ENCODE data around the gene PAX4. TPM values are rescaled to one million over a fixed set of nuclear protein-coding genes. Genes with fewer than 3 reads are reported as not detected.

The PAX4 gene
- total and polyA plus RNA-seq, 2 of the 4 experiments (the other 2 are of a cell fraction) = not detected

DNA sequence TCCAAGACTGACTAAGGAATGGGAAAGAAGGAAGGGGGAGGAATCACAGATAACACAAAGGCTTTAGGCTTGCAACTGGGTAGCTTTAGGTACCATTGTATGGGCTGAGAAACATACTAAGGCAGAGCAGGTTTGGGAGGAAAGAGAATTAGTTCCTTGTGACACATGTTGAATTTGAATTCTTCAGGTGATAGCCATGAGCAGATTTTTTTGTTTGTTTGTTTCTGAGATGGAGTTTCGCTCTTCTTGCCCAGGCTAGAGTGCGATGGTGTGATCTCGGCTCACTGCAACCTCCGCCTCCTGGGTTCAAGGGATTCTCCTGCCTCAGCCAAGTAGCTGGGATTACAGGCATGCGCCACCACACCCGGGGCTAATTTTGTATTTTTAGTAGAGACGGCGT is 29.7 kb upstream of the PAX4 start:
- Histone ChIP-seq H3K4me3 (ENCODE audit: insufficient read depth, low read depth, low read length) (no peak overlapping the region), H3K4me2 (ENCODE audit: low read depth, low read length) (no peak overlapping the region), H2BK5ac (ENCODE audit: low read depth, low read length, poor library complexity, severe bottlenecking) (no peak overlapping the region), H4K20me1 (ENCODE audit: insufficient read depth, low read length) (0 out of 2 replicates have a peak, but pooled peaks cover 6% of the 10 kb centered on the region), H3K9ac (ENCODE audit: low read depth, low read length) (no peak overlapping the region), H2BK20ac (ENCODE audit: low read depth, low read length) (no peak overlapping the region), H4K5ac (ENCODE audit: low read depth, low read length) (no peak overlapping the region), H4K8ac (ENCODE audit: low read depth in 2 of 2, low read length in 2 of 2) (no peak overlapping the region), H3K4me1 (ENCODE audit: control insufficient read depth, insufficient read depth, low read length) (peaks cover 4% of the 10 kb centered on the region), H3K36me3 (ENCODE audit: control insufficient read depth, insufficient read depth, low read length) (no peaks in the 10 kb centered on the region), H3K23ac (ENCODE audit: low read depth, low read length) (no peak overlapping the region), H3K27me3 (ENCODE audit: control insufficient read depth, insufficient read depth, low read length) (no peaks in the 10 kb centered on the region), H3K79me1 (ENCODE audit: low read depth in 1 of 2, low read length in 2 of 2) (peaks cover 7 to 15% of the 10 kb centered on the region in 2 experiments; a peak in 3 of 4 replicates), H2AK5ac (ENCODE audit: low read depth, low read length) (no peak overlapping the region), H2BK120ac (ENCODE audit: low read depth, low read length) (no peak overlapping the region), H2AFZ (replicated peaks; ENCODE audit: low read length, poor library complexity) (no peak overlapping the region), H2BK15ac (ENCODE audit: low read depth, low read length) (no peak overlapping the region), H4K91ac (ENCODE audit: insufficient read depth, low read depth, low read length) (no peak overlapping the region), H2AK9ac (replicated peaks; ENCODE audit: low read depth, low read length, poor library complexity) (no peak overlapping the region), H3K27ac (ENCODE audit: insufficient read depth, low read length) (no peak overlapping the region), H3K4ac (ENCODE audit: low read depth, low read length) (no peak overlapping the region), H3K18ac (ENCODE audit: low read depth, low read length) (no peak overlapping the region), H3K56ac (ENCODE audit: extremely low read depth, insufficient read depth, low read length) (no peak overlapping the region), H3K9me1 (ENCODE audit: insufficient read depth, low read length) (0 out of 2 replicates have a peak, but pooled peaks cover 4% of the 10 kb centered on the region), H3K9me3 (ENCODE audit: control insufficient read depth, insufficient read depth, low read length) (no peaks in the 10 kb centered on the region), H3K14ac (replicated peaks; ENCODE audit: low read depth, low read length) (no peak overlapping the region)
- BruUV-seq (replicated peaks) = no TSS peak
- intact Hi-C loops (cut with micrococcal nuclease) (no loop called here), in situ Hi-C loops (cut with MboI; ENCODE audit: low sequenced_read_pairs) (no loop called here), dilution Hi-C loops (cut with HindIII; ENCODE audit: low sequenced_read_pairs, unreplicated experiment) (no loop called here)
- ChIA-PET POLR2A (ENCODE audit: unreplicated experiment) (no interaction called here), CTCF (no interaction called here)
- no peak for ATAC-seq (ENCODE audit: low read depth)
- TF ChIP-seq POLR2A (IDR thresholded peaks at IDR 0.05; ENCODE audit: low read depth, low read length) = no peak
- TF ChIP-seq CTCF (conservative IDR thresholded peaks at IDR 0.05; ENCODE audit: low read depth, low read length) = no peak
- no peak for TF ChIP-seq MAZ (IDR thresholded peaks at IDR 0.05; ENCODE audit: borderline replicate concordance, low read depth, low read length)
- TF ChIP-seq RFX5 (IDR thresholded peaks at IDR 0.05; ENCODE audit: low read depth, low read length) = no peak
- TF ChIP-seq RCOR1 (IDR thresholded peaks at IDR 0.05; ENCODE audit: insufficient replicate concordance, low read length) = no peak
- TF ChIP-seq MXI1 (IDR thresholded peaks at IDR 0.05; ENCODE audit: borderline replicate concordance, low read depth, low read length) = no peak
- TF ChIP-seq BHLHE40 (IDR thresholded peaks at IDR 0.05; ENCODE audit: low read depth, low read length) = no peak
- TF ChIP-seq USF2 (IDR thresholded peaks at IDR 0.05; ENCODE audit: low read depth, low read length) = no peak
- no peak for TF ChIP-seq CHD1 (IDR thresholded peaks at IDR 0.05; ENCODE audit: low read depth, low read length)
- no peak for TF ChIP-seq FOS (IDR thresholded peaks at IDR 0.05; ENCODE audit: low read depth, low read length)
- no peak for TF ChIP-seq MAFK (IDR thresholded peaks at IDR 0.05; ENCODE audit: low read depth, low read length)
- no peak for TF ChIP-seq SMC3 (IDR thresholded peaks at IDR 0.05; ENCODE audit: low read depth, low read length)
- TF ChIP-seq, protein P1, sequence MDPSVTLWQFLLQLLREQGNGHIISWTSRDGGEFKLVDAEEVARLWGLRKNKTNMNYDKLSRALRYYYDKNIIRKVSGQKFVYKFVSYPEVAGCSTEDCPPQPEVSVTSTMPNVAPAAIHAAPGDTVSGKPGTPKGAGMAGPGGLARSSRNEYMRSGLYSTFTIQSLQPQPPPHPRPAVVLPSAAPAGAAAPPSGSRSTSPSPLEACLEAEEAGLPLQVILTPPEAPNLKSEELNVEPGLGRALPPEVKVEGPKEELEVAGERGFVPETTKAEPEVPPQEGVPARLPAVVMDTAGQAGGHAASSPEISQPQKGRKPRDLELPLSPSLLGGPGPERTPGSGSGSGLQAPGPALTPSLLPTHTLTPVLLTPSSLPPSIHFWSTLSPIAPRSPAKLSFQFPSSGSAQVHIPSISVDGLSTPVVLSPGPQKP (IDR thresholded peaks at IDR 0.05; ENCODE audit: borderline replicate concordance, low read depth, low read length) = no peak
- TF ChIP-seq CEBPB (IDR thresholded peaks at IDR 0.05; ENCODE audit: low read depth, low read length) = no peak
- TF ChIP-seq NFE2L2 (IDR thresholded peaks at IDR 0.05; ENCODE audit: low read depth, low read length) = no peak
- no peak for DNase-seq
- 100% methylated on average over 3 of the region's 8 CpGs; no CpG with 5 or more reads in 1 of the 2 experiments for WGBS, 2 experiments (ENCODE audit: extremely low coverage in 2 of 2, insufficient read length in 1 of 2)

All from IMR-90 (cell line).